ENCODE measurements around the gene DHX15. TPM values are rescaled to one million over a fixed set of nuclear protein-coding genes. Genes with fewer than 3 reads are reported as not detected.

Gene DHX15
- total RNA-seq, 3 donors from 2014 or later (not counting 1 experiment from before 2014, with no cell fraction given) = 174 to 180 (median 179) TPM

DNA sequence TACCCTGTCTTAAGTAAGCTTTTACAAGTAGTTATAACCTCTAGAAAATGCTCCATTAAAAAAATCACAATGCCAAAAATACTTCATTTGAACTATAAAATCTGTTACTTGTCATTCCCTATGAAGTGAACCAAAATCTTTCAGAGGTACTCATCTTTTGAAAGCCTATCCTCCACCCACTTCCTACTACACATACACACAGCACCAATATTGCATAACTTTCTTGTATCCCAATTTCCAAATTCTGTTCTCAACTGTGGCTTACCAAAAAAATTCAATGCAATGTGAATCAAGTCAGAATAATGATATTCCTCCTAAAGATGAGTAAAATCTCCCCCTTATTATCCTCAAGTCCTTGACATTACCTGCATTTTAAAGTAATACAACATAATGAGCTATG is 15.9 kb downstream of the DHX15 start:
- ATAC-seq = no peak
- no peak for DNase-seq
- Mint-ChIP-seq H3K27me3 (ENCODE audit: low read depth in 2 of 2) (no peaks in the 10 kb centered on the region), H3K9me3 (no peaks in the 10 kb centered on the region), H3K4me3 (no peak overlapping the region), H3K27ac (no peak overlapping the region), H3K36me3 (peaks cover 5% of the 10 kb centered on the region), H3K4me1 (peaks cover 75 to 83% of the 10 kb centered on the region in 2 donors)
- no peaks in the 10 kb centered on the region for H3K9me3 ChIP-seq (ENCODE audit: control insufficient read depth, insufficient read depth, low read length)
- no peaks in the 10 kb centered on the region for H3K27me3 ChIP-seq (ENCODE audit: control insufficient read depth, insufficient read depth, low read length)
- TF ChIP-seq CTCF (IDR thresholded peaks at IDR 0.05) = no peak
- intact Hi-C loops (cut with micrococcal nuclease) = no loop called here
- peaks cover 32% of the 10 kb centered on the region for H3K36me3 ChIP-seq (ENCODE audit: control insufficient read depth, insufficient read depth, low read length)
- no peak overlapping the region for H3K4me3 ChIP-seq (ENCODE audit: low read length)
- no peak overlapping the region for H3K27ac ChIP-seq (ENCODE audit: low read length)
- H3K4me1 ChIP-seq (ENCODE audit: control insufficient read depth, insufficient read depth, low read length) = peaks cover 18% of the 10 kb centered on the region

DNA sequence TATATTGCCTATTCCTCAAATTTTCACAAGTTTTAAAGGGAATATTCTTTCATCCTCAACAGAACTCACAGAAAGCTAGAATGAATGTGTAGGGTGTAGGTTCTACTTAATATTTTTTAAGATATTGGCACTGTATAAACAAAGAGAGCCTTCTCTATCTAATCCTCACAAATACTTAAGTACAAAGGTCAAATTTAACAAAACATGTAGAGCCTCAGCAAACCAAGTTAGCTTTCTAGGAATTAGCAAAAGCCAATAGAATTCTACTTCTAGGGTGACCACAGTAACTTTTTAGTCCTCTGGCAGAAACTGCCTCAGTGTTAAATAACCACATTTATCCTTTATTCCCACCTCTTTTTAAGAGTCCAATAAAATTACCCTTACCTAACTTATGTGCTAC is 19.3 kb downstream of the DHX15 start:
- Histone ChIP-seq H3K9me3 (ENCODE audit: control insufficient read depth, insufficient read depth, low read length) (no peaks in the 10 kb centered on the region), H3K4me1 (ENCODE audit: control insufficient read depth, insufficient read depth, low read length) (peaks cover 9% of the 10 kb centered on the region), H3K27ac (ENCODE audit: low read length) (no peak overlapping the region), H3K27me3 (ENCODE audit: control insufficient read depth, insufficient read depth, low read length) (no peaks in the 10 kb centered on the region), H3K4me3 (ENCODE audit: low read length) (no peak overlapping the region), H3K36me3 (ENCODE audit: control insufficient read depth, insufficient read depth, low read length) (peaks cover 23% of the 10 kb centered on the region)
- ATAC-seq = no peak
- H3K9me3 Mint-ChIP-seq = peaks cover 2 to 3% of the 10 kb centered on the region in 2 donors
- peaks cover 85 to 91% of the 10 kb centered on the region in 2 donors for H3K4me1 Mint-ChIP-seq
- peak overlapping the region; percentile 17 for H3K4me3 Mint-ChIP-seq
- peaks cover 10% of the 10 kb centered on the region for H3K36me3 Mint-ChIP-seq
- peak overlapping the region; percentile 45 to 46 for H3K27ac Mint-ChIP-seq
- TF ChIP-seq CTCF (IDR thresholded peaks at IDR 0.05) = no peak
- no peaks in the 10 kb centered on the region for H3K27me3 Mint-ChIP-seq (ENCODE audit: low read depth in 2 of 2)
- DNase-seq = no peak
- intact Hi-C loops (cut with micrococcal nuclease) = no loop called here

GRCh38 chr4:24564488-24564887 is 19.9 kb downstream of the DHX15 start:
- Mint-ChIP-seq H3K4me1 (peaks cover 83 to 89% of the 10 kb centered on the region in 2 donors), H3K27me3 (ENCODE audit: low read depth in 2 of 2) (no peaks in the 10 kb centered on the region), H3K9me3 (peaks cover 2 to 3% of the 10 kb centered on the region in 2 donors), H3K4me3 (no peak overlapping the region), H3K27ac (peak overlapping the region; percentile 45 to 46), H3K36me3 (peaks cover 10% of the 10 kb centered on the region)
- ATAC-seq = no peak
- intact Hi-C loops (cut with micrococcal nuclease) = no loop called here
- Histone ChIP-seq H3K27ac (ENCODE audit: low read length) (no peak overlapping the region), H3K9me3 (ENCODE audit: control insufficient read depth, insufficient read depth, low read length) (no peaks in the 10 kb centered on the region), H3K36me3 (ENCODE audit: control insufficient read depth, insufficient read depth, low read length) (peaks cover 20% of the 10 kb centered on the region), H3K27me3 (ENCODE audit: control insufficient read depth, insufficient read depth, low read length) (no peaks in the 10 kb centered on the region), H3K4me1 (ENCODE audit: control insufficient read depth, insufficient read depth, low read length) (peaks cover 9% of the 10 kb centered on the region), H3K4me3 (ENCODE audit: low read length) (no peak overlapping the region)
- no peak for TF ChIP-seq CTCF (IDR thresholded peaks at IDR 0.05)
- DNase-seq = no peak
- WGBS (ENCODE audit: insufficient coverage) = 88% methylated on average over 1 of the region's 2 CpGs

- H3K4me1 Mint-ChIP-seq = peaks cover 87 to 93% of the 10 kb centered on the region in 2 donors
- Histone ChIP-seq H3K27ac (ENCODE audit: low read length) (no peak overlapping the region), H3K27me3 (ENCODE audit: control insufficient read depth, insufficient read depth, low read length) (no peaks in the 10 kb centered on the region), H3K4me1 (ENCODE audit: control insufficient read depth, insufficient read depth, low read length) (peaks cover 6% of the 10 kb centered on the region), H3K9me3 (ENCODE audit: control insufficient read depth, insufficient read depth, low read length) (no peaks in the 10 kb centered on the region), H3K4me3 (ENCODE audit: low read length) (no peak overlapping the region), H3K36me3 (ENCODE audit: control insufficient read depth, insufficient read depth, low read length) (peaks cover 16% of the 10 kb centered on the region)
- no peaks in the 10 kb centered on the region for H3K27me3 Mint-ChIP-seq (ENCODE audit: low read depth in 2 of 2)
- WGBS (ENCODE audit: insufficient coverage) = over 99% methylated on average over 8 of the region's 8 CpGs
- TF ChIP-seq CTCF (IDR thresholded peaks at IDR 0.05) = no peak
- H3K36me3 Mint-ChIP-seq = peaks cover 10% of the 10 kb centered on the region
- intact Hi-C loops (cut with micrococcal nuclease) = no loop called here
- H3K27ac Mint-ChIP-seq = peak overlapping the region; percentile 46 to 75
- H3K9me3 Mint-ChIP-seq = peaks cover 2 to 3% of the 10 kb centered on the region in 2 donors
- no peak overlapping the region for H3K4me3 Mint-ChIP-seq
- DNase-seq = no peak
- ATAC-seq = no peak
These were observed 22.8 kb downstream of the DHX15 start for GRCh38 chr4:24561438-24562139.
